Muscle layer of duodenum (tissue), 2 donors: ENCODE measurements around the gene INTS7.

Experiments used
- H3K27ac ChIP-seq: one replicate; pipeline ENCODE4 v1.7.0; 2013; ENCODE audit warnings: mild to moderate bottlenecking, low read length
- H3K27me3 ChIP-seq: one replicate; pipeline ENCODE4 v1.7.0; 2013; ENCODE audit warnings: low read depth, mild to moderate bottlenecking, control low read depth, low read length
- H3K36me3 ChIP-seq, 2 donors: one replicate each; pipeline ENCODE4 v1.7.0; 2013; ENCODE audit warnings: low read length in 2 of 2, control low read depth in 1 of 2, mild to moderate bottlenecking in 1 of 2; ENCODE audit not compliant: insufficient read depth in 2 of 2, control insufficient read depth in 1 of 2
- H3K4me1 ChIP-seq, 2 donors: one replicate each; pipeline ENCODE4 v1.7.0; 2013; ENCODE audit warnings: low read length in 2 of 2, mild to moderate bottlenecking in 2 of 2, control low read depth in 1 of 2, moderate library complexity in 1 of 2; ENCODE audit not compliant: insufficient read depth in 2 of 2, control insufficient read depth in 1 of 2
- H3K4me3 ChIP-seq, 2 donors: one replicate each; pipeline ENCODE4 v1.7.0; 2013; ENCODE audit warnings: low read length in 2 of 2, low read depth in 1 of 2, mild to moderate bottlenecking in 1 of 2
- H3K9me3 ChIP-seq, 2 donors: one replicate each; pipeline ENCODE4 v1.7.0; 2013; ENCODE audit warnings: low read length in 2 of 2, control low read depth in 1 of 2, mild to moderate bottlenecking in 1 of 2; ENCODE audit not compliant: control insufficient read depth in 1 of 2
- donor health status: healthy.

The INTS7 gene, protein sequence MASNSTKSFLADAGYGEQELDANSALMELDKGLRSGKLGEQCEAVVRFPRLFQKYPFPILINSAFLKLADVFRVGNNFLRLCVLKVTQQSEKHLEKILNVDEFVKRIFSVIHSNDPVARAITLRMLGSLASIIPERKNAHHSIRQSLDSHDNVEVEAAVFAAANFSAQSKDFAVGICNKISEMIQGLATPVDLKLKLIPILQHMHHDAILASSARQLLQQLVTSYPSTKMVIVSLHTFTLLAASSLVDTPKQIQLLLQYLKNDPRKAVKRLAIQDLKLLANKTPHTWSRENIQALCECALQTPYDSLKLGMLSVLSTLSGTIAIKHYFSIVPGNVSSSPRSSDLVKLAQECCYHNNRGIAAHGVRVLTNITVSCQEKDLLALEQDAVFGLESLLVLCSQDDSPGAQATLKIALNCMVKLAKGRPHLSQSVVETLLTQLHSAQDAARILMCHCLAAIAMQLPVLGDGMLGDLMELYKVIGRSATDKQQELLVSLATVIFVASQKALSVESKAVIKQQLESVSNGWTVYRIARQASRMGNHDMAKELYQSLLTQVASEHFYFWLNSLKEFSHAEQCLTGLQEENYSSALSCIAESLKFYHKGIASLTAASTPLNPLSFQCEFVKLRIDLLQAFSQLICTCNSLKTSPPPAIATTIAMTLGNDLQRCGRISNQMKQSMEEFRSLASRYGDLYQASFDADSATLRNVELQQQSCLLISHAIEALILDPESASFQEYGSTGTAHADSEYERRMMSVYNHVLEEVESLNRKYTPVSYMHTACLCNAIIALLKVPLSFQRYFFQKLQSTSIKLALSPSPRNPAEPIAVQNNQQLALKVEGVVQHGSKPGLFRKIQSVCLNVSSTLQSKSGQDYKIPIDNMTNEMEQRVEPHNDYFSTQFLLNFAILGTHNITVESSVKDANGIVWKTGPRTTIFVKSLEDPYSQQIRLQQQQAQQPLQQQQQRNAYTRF

DNA sequence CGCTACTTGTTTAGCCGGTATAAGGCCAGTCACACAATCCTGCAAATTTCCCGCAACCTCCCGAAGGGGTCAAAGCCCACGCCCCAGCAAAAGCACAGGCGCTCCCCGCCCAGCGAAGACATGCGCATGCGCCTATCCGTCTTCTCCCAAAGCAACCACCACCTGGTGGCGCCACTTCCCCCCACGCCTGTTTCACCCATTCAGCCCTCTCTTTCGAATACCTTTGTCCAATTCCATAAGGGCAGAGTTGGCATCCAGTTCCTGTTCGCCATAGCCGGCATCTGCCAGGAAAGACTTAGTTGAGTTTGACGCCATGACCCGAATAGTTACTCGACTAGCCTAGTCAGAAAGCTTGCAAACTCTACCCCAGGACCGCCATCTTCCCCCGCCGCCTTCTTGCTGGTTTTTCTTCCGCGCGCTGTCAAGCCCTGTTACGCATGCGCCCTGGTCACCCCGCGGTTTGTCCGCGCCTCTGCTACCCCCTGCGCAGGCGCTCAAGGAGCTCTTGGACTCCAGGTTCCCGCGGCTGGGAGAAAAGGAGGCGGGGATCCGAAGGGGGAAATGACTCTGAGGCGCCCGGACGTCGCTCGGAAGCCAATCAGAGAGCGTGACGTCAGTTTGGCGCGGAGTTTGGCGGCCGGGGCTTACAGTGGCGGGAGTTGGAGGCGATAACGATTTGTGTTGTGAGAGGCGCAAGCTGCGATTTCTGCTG lies at the start of gene INTS7, which contains the start of gene DTL:
TSS of gene INTS7 (minus strand) at position 435 of the 712 bp plus-strand sequence. CDS start at position 315, 120 bp downstream.
TSS of gene DTL (plus strand) at position 626 of the 712 bp plus-strand sequence. CDS start 143 bp downstream, outside the sequence.
- peak within 1 kb of the TSS; percentile 89 for H3K27ac ChIP-seq
- peak within 1 kb of the TSS; percentile 69 to 88 for H3K4me3 ChIP-seq
- H3K9me3 ChIP-seq, result no peaks in the 10 kb centered on the region
- H3K36me3 ChIP-seq, result no peaks in the 10 kb centered on the region
- H3K4me1 ChIP-seq, result peaks cover 0 to 13% of the 10 kb centered on the region in 2 donors
- no peaks in the 10 kb centered on the region for H3K27me3 ChIP-seq

DNA sequence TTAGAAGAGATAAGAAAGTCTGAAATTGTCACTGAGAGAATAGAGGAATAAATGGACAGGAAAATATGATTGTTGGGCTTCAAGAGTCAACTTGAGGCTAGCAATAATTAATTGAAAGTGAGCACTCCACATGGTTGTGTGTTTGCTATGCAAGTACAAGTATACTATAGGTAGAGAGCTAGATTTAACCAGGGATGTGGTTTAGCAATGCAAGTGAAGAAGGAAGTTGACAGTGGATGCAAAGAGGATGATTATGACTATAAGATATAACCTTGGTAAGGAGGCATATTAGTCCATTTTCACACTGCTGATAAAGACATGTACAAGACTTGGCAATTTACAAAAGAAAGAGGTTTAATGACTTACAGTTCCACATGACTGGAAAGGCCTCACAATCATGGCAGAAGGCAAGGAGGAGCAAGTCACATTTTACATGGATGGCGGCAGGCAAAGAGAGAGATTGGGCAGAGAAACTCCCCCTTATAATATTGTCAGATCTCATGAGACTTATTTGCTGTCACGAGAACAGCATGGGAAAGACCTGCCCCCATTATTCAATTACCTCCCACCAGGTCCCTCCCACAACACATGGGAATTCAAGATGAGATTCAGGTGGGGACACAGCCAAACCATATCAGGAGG lies 47.5 kb upstream of the INTS7 start:
- H3K4me1 ChIP-seq, result no peaks in the 10 kb centered on the region
- no peaks in the 10 kb centered on the region for H3K36me3 ChIP-seq
- no peak overlapping the region for H3K27ac ChIP-seq
- no peaks in the 10 kb centered on the region for H3K9me3 ChIP-seq
- H3K4me3 ChIP-seq, result no peak overlapping the region
- no peaks in the 10 kb centered on the region for H3K27me3 ChIP-seq

DNA sequence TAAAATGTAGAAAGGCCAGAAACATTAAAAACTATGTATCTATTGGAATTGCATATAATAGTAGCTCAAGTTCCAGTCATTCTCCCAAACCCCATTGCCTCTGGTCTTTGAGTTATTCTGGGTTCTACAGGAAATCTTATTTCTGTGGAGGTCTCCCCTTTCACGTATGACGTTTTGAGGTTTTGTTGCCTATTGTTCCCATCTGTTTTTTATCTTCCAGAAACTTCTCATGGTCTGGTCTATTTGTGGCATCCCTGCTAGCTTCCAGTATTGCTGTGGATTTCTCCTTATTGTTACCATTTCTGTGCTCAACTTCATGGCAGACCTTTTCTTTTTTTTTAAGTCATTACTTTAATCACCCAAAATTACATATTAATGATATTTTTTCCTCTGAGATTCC lies 43.5 kb upstream of the INTS7 start:
- H3K27me3 ChIP-seq, result no peaks in the 10 kb centered on the region
- H3K4me3 ChIP-seq, result no peak overlapping the region
- H3K4me1 ChIP-seq, result no peaks in the 10 kb centered on the region
- H3K36me3 ChIP-seq, result no peaks in the 10 kb centered on the region
- H3K9me3 ChIP-seq, result no peaks in the 10 kb centered on the region
- H3K27ac ChIP-seq, result no peak overlapping the region

DNA sequence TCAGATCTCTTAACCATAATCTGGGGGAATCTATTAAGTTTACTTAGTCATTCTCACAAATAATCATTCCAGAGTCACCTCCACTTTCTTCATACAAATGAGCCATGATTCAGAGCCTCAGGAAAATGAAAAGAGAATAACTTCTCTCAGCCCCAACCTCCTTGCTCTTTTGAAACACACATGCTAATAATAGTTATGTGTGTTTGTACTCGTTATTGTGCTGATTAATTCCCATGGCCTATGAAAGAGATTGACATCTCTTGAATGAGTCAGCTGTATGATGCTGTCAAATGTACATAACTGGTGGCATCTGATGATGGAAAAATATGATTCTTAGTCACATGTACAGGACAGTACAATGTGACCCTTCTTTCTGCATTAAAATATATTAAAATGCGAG lies 41.7 kb upstream of the INTS7 start:
- H3K4me1 ChIP-seq, result no peaks in the 10 kb centered on the region
- no peaks in the 10 kb centered on the region for H3K27me3 ChIP-seq
- H3K9me3 ChIP-seq, result no peaks in the 10 kb centered on the region
- no peak overlapping the region for H3K27ac ChIP-seq
- H3K4me3 ChIP-seq, result no peak overlapping the region
- H3K36me3 ChIP-seq, result no peaks in the 10 kb centered on the region

DNA sequence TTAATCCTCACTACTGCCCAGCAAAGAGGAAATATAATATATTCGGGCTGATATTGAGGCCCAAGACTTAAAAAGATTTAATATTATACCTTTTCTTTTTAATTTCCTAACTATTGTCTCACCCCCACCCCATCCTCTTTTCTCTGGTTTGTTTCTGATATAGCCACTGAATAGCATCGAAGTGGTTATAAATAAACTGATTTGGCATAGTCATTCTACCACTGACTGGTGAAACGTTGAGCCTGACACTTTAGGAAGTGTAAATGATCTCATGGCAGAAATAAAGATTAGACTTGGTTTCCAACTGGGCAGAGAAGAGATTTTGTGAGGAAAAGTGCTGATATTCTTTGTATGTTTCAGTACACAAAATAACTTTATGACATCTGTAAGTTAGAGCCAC lies 39.5 kb upstream of the INTS7 start:
- no peak overlapping the region for H3K27ac ChIP-seq
- H3K36me3 ChIP-seq, result no peaks in the 10 kb centered on the region
- H3K4me1 ChIP-seq, result no peaks in the 10 kb centered on the region
- no peak overlapping the region for H3K4me3 ChIP-seq
- H3K27me3 ChIP-seq, result no peaks in the 10 kb centered on the region
- no peaks in the 10 kb centered on the region for H3K9me3 ChIP-seq

DNA sequence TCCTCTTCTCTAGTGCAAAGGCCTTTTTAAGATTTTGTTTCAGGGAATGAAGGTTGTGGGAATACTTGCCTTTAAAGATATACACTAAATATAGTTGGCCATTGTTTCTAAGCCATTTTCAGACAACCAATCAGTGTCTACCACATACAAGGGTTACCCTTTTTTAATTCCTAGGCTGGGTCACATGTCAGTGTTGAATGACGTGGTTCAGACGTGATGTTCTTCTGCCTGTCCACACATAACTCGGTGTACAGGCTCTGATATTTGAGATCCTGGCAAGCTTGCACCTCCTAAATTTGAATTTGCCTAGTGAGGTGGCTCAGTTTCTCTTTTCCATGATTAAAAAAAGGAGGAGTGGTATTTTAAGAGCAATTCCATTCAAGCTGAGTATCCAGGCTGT lies 39.0 kb upstream of the INTS7 start:
- no peaks in the 10 kb centered on the region for H3K36me3 ChIP-seq
- no peaks in the 10 kb centered on the region for H3K9me3 ChIP-seq
- no peak overlapping the region for H3K27ac ChIP-seq
- H3K4me1 ChIP-seq, result no peaks in the 10 kb centered on the region
- no peak overlapping the region for H3K4me3 ChIP-seq
- no peaks in the 10 kb centered on the region for H3K27me3 ChIP-seq

DNA sequence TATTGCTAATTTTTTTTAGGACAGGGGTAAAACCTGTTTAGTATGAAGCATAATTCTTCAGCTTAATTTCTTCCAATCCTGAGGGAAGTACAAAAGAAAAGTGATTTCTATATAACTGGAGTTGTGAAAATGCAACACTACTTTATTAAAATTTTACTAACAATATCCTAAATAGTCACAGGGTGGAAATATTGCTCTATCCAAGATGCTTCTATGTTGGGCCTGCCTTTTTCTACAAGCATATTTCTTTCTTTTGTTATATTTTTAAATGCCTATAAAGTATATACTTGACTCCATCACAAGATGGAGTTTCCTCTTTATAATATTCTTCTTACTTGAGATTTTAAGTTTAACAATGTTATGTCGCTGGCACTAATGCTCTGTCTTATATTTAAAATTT lies 38.1 kb upstream of the INTS7 start:
- Histone ChIP-seq H3K36me3 (no peaks in the 10 kb centered on the region), H3K9me3 (no peaks in the 10 kb centered on the region), H3K4me1 (no peaks in the 10 kb centered on the region), H3K4me3 (no peak overlapping the region), H3K27me3 (no peaks in the 10 kb centered on the region), H3K27ac (no peak overlapping the region)

DNA sequence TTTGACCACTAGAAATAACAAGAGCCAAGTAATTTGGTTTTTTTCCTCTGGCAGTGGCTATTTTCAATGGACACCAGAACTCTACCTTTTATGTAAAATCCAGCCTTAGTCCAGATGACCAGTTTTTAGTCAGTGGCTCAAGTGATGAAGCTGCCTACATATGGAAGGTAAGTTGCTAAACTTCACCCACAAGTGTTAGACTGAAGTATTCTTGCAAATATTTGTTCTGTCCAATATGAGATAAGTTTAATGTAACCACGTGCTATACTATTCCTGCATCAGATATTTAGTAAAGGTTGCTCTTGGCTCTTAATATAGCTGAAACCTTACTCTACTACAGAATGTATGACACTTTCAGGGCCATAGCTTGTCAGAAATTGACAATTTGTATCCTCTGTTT lies 36.7 kb upstream of the INTS7 start:
- no peaks in the 10 kb centered on the region for H3K4me1 ChIP-seq
- H3K36me3 ChIP-seq, result no peaks in the 10 kb centered on the region
- no peak overlapping the region for H3K4me3 ChIP-seq
- H3K9me3 ChIP-seq, result no peaks in the 10 kb centered on the region
- no peaks in the 10 kb centered on the region for H3K27me3 ChIP-seq
- H3K27ac ChIP-seq, result no peak overlapping the region

DNA sequence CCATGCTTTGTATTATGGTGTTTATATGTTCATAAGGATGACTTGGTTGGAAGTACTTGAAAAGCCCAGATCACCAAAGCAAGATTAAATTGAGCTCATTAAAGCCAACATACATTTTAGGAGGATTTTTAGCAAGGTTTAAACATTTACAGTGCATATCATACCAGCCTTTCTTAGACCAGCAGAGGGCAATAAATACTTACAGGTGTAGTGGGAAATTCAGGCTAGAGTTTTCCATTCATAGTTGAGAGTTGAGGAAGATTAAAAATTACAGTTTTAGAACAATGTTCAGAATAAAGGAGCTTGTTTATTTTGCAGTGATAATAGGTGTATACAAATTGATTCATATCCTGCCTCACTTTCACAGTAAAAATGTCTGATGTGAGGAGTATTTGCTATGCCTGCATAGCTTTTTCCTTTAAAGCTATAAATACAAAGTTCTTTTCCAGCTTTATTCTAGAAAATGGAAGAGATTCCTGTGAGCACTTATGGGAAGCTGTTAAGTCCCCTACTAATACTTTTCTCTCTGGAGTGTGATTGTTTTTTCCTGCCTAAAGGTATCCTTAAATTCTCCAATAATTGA lies 35.5 kb upstream of the INTS7 start:
- Histone ChIP-seq H3K4me3 (no peak overlapping the region), H3K27ac (no peak overlapping the region), H3K9me3 (no peaks in the 10 kb centered on the region), H3K27me3 (no peaks in the 10 kb centered on the region), H3K4me1 (no peaks in the 10 kb centered on the region), H3K36me3 (no peaks in the 10 kb centered on the region)

DNA sequence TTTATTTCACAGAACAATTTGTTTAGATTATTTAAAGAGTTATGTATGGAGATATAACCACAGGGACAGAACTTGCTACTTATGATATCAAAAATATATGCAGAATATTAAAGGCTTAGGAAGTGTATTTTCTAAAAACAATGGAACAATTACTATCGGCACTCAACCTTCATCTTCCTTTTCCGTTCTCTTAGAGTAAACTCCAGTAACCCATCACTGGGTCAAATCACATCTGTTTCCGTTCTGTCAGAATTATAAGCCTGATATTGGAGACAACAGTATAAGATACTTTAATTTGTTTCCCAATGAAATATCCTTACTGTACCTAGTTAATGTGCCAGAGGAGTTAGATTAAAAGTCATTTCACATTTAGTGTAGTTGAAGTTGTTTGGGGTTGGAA lies 32.4 kb upstream of the INTS7 start:
- H3K27ac ChIP-seq, result no peak overlapping the region

More for the DNA sequence above, 32.4 kb upstream of the INTS7 start:
- no peaks in the 10 kb centered on the region for H3K27me3 ChIP-seq
- H3K4me3 ChIP-seq, result no peak overlapping the region
- H3K36me3 ChIP-seq, result no peaks in the 10 kb centered on the region
- H3K4me1 ChIP-seq, result no peaks in the 10 kb centered on the region
- H3K9me3 ChIP-seq, result no peaks in the 10 kb centered on the region
